ENCODE measurements around the gene MARVELD3.

DNA sequence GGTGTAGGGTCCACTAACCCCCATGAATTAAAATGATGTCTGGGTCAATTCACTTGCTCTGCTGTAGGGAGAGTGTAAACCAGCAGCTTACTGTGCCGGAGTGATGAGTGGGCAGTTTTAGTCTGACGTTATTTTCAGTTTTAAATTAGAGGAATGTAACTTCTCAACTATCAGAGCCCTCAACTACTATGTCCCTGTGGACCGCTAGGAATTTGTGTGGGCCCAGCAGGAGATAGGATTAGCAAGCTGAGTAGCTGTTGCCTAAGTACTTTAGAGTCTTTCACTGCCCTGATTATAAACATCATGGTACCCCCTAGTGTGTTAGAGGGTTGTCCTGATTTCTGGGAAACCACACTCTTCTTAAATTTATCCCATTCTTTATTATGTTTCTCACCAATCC, 11.4 kb downstream of the MARVELD3 start:
- TF ChIP-seq CTCF (IDR thresholded peaks at IDR 0.05), result no peak
- no peak for TF ChIP-seq POLR2A (IDR thresholded peaks at IDR 0.05)
- no peak for TF ChIP-seq EP300 (IDR thresholded peaks at IDR 0.05)
